Non-pigmented ciliary epithelial cell (primary cell): Measurements from ENCODE around the gene YKT6.

ENCODE experiments used
- DNase-seq: peaks from one replicate; pipeline ENCODE4 v3.0.0-alpha.2; 2010; ENCODE audit warnings: low read depth

Gene YKT6

GRCh38 chr7:44219371-44220045 lies 18.7 kb downstream of the YKT6 start:
- no peak for DNase-seq

GRCh38 chr7:44220046-44220357 lies 19.2 kb downstream of the YKT6 start:
- DNase-seq, result no peak

GRCh38 chr7:44220358-44221112 lies 19.8 kb downstream of the YKT6 start:
- DNase-seq, result no peak

- DNase-seq, result no peak
These were observed 20.5 kb downstream of the YKT6 start for GRCh38 chr7:44221231-44221791.

- DNase-seq, result no peak
These were observed 21.3 kb downstream of the YKT6 start for GRCh38 chr7:44222074-44222473.

GRCh38 chr7:44222776-44223261 lies 22.0 kb downstream of the YKT6 start:
- no peak for DNase-seq

GRCh38 chr7:44223362-44224079 lies 22.7 kb downstream of the YKT6 start:
- no peak for DNase-seq

- no peak for DNase-seq
These were observed 23.5 kb downstream of the YKT6 start for GRCh38 chr7:44224080-44224973.

GRCh38 chr7:44224974-44225565 lies 24.3 kb downstream of the YKT6 start:
- DNase-seq, result no peak

- no peak for DNase-seq
These were observed 25.0 kb downstream of the YKT6 start for GRCh38 chr7:44225566-44226395.

- no peak for DNase-seq
These were observed 25.6 kb downstream of the YKT6 start for GRCh38 chr7:44226396-44226753.

- no peak for DNase-seq
These were observed 27.1 kb downstream of the YKT6 start for GRCh38 chr7:44227911-44228310.

GRCh38 chr7:44228571-44229350 lies 28.0 kb downstream of the YKT6 start:
- DNase-seq, result no peak

- no peak for DNase-seq
These were observed 28.8 kb downstream of the YKT6 start for GRCh38 chr7:44229546-44230105.

GRCh38 chr7:44230286-44230685 lies 29.5 kb downstream of the YKT6 start:
- DNase-seq, result no peak

GRCh38 chr7:44231088-44231487 lies 30.3 kb downstream of the YKT6 start:
- no peak for DNase-seq

- no peak for DNase-seq
These were observed 31.6 kb downstream of the YKT6 start for GRCh38 chr7:44232396-44232795.

- DNase-seq, result no peak
These were observed 32.3 kb downstream of the YKT6 start for GRCh38 chr7:44232901-44233715.
